Effector memory CD4-positive, alpha-beta T cell (primary cell): ENCODE data around the gene GAB4.
"Not testable (repeated sequence)": the region's sequence is repeated elsewhere in the genome, so short reads cannot be mapped to it uniquely, and the experiment has no call there.

Source experiments
- DNase-seq, 3 donors: peaks; one replicate each; pipeline ENCODE4 v3.0.0-alpha.2; 2020
- H3K27ac ChIP-seq: 2 replicates; pipeline ENCODE4 v1.7.0; 2013; ENCODE audit warnings: mild to moderate bottlenecking, low read length, moderate library complexity; ENCODE audit not compliant: insufficient read depth, poor library complexity, severe bottlenecking
- H3K27me3 ChIP-seq: replicated peaks from 2 replicates; pipeline ENCODE4 v1.7.0; 2013; ENCODE audit warnings: mild to moderate bottlenecking, low read length; ENCODE audit not compliant: insufficient read depth, control insufficient read depth, poor library complexity, severe bottlenecking
- H3K36me3 ChIP-seq: 2 replicates; pipeline ENCODE4 v1.7.0; 2013; ENCODE audit warnings: mild to moderate bottlenecking, low read length, moderate library complexity; ENCODE audit not compliant: control insufficient read depth, insufficient read depth
- H3K4me1 ChIP-seq: 2 replicates; pipeline ENCODE4 v1.7.0; 2013; ENCODE audit warnings: low read length, mild to moderate bottlenecking; ENCODE audit not compliant: control insufficient read depth, insufficient read depth, poor library complexity, severe bottlenecking
- H3K4me3 ChIP-seq: 2 replicates; pipeline ENCODE4 v1.7.0; 2013; ENCODE audit warnings: low read length, low read depth, mild to moderate bottlenecking; ENCODE audit not compliant: insufficient read depth, poor library complexity, severe bottlenecking
- H3K9me3 ChIP-seq: 2 replicates; pipeline ENCODE4 v1.7.0; 2013; ENCODE audit warnings: mild to moderate bottlenecking, low read length, moderate library complexity; ENCODE audit not compliant: control insufficient read depth

The GAB4 gene

DNA sequence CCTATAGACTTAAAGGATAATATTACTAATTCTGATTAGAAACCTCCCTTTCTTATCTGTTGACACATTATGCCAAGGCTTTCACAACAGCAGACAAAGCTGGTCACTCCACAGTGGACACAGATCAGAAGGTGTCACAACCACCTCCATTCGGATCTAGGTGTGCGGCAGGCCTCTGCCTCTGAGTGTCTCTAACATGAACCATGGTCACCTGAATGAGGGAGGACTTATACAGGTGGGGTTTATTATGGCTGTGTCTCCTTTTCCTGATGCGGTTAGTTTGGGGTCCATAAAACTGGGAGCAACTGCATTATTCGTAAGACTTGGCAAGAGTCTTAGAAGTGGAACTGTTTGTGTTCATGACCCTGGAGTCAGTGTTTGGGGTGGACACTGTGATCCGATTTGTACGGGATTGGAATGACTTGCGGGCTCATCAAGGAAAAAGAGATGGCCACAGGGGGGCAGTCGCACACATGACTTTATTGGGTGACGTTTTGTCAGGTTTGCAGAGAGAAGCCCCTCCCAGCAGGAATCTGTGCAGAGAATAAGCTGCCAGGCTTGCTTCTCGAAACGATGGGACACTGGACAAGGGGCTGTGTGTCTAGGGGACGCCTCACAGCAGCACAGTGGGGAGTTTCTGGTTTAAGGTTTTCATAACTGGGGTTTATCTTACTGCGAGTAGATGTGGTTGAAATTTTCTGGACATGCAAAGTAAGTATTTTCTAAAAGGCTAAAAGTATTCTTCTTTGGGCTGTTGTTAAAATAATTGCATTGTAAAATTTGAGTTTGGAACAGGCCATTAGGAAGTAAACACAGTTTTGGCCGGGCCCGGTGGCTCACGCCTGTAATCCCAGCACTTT is 90.6 kb downstream of the GAB4 start:
- Histone ChIP-seq H3K4me1 (no peaks in the 10 kb centered on the region), H3K27ac (no peak overlapping the region), H3K36me3 (no peaks in the 10 kb centered on the region), H3K27me3 (peaks cover 8% of the 10 kb centered on the region), H3K4me3 (no peak overlapping the region), H3K9me3 (no peaks in the 10 kb centered on the region)
- DNase-seq, result peak in 1 of 3 donors; percentile 8

DNA sequence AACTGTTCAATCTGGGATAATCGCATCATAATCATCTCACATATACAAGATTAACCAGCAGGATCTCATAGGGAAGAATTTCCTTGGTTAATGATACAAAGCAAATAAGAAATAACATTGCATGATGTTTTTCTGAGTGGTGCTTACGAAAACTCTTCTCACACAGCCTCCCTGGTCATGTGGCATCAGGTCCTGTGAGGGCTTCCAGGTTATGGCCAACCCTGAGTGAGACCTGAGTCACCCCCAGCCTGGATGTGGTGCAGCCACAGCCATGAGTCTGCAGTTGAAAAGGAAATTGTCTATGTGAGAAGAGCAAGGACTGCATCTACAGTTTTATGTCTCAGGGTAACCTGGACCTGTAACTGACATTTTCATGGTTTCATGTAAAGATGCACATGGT is 92.3 kb downstream of the GAB4 start:
- Histone ChIP-seq H3K4me1 (no peaks in the 10 kb centered on the region), H3K27ac (no peak overlapping the region), H3K9me3 (no peaks in the 10 kb centered on the region), H3K4me3 (no peak overlapping the region), H3K36me3 (no peaks in the 10 kb centered on the region), H3K27me3 (peaks cover 4% of the 10 kb centered on the region)
- DNase-seq, result no peak

DNA sequence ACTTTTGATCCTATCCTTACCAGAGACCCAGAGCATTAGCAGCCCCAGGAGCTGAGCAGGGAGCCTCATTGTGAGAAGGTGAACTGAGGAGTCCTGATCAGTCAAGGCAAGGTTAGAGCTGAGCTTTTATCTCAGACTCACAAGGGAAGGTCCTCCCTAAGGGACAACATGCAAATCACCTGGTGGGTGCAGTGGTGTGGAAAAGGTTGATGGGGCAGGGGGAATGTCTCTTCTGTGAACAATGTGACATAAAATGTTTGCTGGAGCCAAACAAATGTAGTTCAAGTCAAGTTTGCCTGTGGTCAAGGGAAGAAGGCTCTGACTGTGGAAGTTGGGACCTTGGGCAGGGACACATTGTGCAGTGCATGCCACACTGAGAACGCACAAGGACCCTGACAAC is 93.1 kb downstream of the GAB4 start:
- H3K27ac ChIP-seq, DNase-seq, H3K36me3 ChIP-seq, H3K9me3 ChIP-seq, H3K4me3 ChIP-seq, H3K4me1 ChIP-seq, H3K27me3 ChIP-seq: not testable (repeated sequence)

DNA sequence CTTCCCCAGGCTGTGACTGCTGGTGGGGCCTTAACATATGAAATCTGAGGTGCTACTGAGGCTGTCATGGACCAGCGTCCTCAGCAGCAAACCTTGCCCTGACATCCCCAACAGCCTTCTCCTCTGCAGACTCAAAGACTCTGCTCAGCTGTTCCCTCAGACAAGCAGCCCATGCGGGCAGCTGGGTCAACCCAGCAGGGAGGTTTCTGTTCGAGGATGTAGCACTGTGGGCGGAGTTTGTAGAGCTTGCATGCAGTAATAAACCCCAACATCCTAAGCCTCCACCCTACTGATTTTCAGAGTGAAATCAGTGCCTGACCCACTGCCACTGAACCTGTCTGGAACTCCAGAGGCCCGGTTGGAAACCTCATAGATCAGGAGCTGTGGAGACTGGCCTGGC is 94.0 kb downstream of the GAB4 start:
- Histone ChIP-seq H3K9me3 (no peaks in the 10 kb centered on the region), H3K27ac (no peak overlapping the region), H3K27me3 (peaks cover 4% of the 10 kb centered on the region), H3K4me3 (no peak overlapping the region), H3K4me1 (no peaks in the 10 kb centered on the region), H3K36me3 (no peaks in the 10 kb centered on the region)
- no peak for DNase-seq

DNA sequence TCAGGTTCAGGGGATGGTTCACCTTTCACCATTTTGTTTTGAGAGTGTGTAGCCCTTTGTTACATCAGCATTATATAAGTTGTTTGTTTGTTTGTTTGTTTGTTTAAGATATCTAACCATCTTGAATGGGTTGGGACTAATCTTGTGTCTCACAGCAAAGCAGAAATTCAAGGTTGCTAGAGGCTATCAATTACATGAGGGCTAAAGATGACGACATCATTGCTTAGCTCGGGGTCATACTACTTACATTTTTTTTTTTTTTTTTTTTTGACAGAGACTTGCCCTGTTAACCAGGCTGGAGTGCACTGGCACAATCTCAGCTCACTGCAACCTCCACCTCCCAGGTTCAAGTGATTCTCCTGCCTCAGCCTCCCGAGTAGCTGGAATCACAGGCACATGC is 95.7 kb downstream of the GAB4 start:
- no peak overlapping the region for H3K4me3 ChIP-seq
- no peaks in the 10 kb centered on the region for H3K36me3 ChIP-seq
- DNase-seq, result no peak
- no peaks in the 10 kb centered on the region for H3K9me3 ChIP-seq
- H3K27me3 ChIP-seq, result peaks cover 4% of the 10 kb centered on the region
- no peaks in the 10 kb centered on the region for H3K4me1 ChIP-seq
- H3K27ac ChIP-seq, result no peak overlapping the region
